GM13976 (cell line): ENCODE measurements around the gene HSF4.

Experiments used
- DNase-seq: peaks from one replicate; pipeline ENCODE4 v3.0.0; 2012; ENCODE audit warnings: low spot score
- CTCF ChIP-seq: IDR thresholded peaks from 2 replicates; pipeline ENCODE4 v1.5.1; 2012; ENCODE audit warnings: borderline replicate concordance, mild to moderate bottlenecking; ENCODE audit not compliant: insufficient read depth; ENCODE audit errors: extremely low read depth, missing control alignments, control extremely low read depth
- in situ Hi-C: fragments of 300-500 bp; cut with MboI; formaldehyde crosslinking; loops from one replicate; pipeline ENCODE4 v1.12.0; 2022; ENCODE audit warnings: low sequenced_read_pairs, mixed read lengths, inconsistent platforms; ENCODE audit not compliant: unreplicated experiment

The HSF4 gene

GRCh38 chr16:67193536-67193935 is 29.0 kb downstream of the HSF4 start:
- in situ Hi-C loops: no loop called here
- no peak for DNase-seq

GRCh38 chr16:67194260-67194659 is 29.7 kb downstream of the HSF4 start:
- in situ Hi-C loops: no loop called here
- TF ChIP-seq CTCF: no peak
- no peak for DNase-seq

More at GRCh38 chr16:67193536-67193935, 29.0 kb downstream of the HSF4 start:
- TF ChIP-seq CTCF: no peak

- TF ChIP-seq CTCF: no peak
- in situ Hi-C loops: no loop called here
- DNase-seq: no peak
Measured at GRCh38 chr16:67195676-67196075, 31.1 kb downstream of the HSF4 start.

GRCh38 chr16:67196881-67197280 is 32.3 kb downstream of the HSF4 start:
- no peak for TF ChIP-seq CTCF
- in situ Hi-C loops: no loop called here
- no peak for DNase-seq

- in situ Hi-C loops: no loop called here
- peak; percentile 24 for DNase-seq
- TF ChIP-seq CTCF: no peak
Measured at GRCh38 chr16:67197704-67198103, 33.2 kb downstream of the HSF4 start.

- peak; percentile 36 for TF ChIP-seq CTCF
- DNase-seq: peak; percentile 56
- in situ Hi-C loops: no loop called here
Measured at GRCh38 chr16:67198238-67198734, 33.7 kb downstream of the HSF4 start.
